Measurements from ENCODE around the gene IMPG2.

The IMPG2 gene

DNA sequence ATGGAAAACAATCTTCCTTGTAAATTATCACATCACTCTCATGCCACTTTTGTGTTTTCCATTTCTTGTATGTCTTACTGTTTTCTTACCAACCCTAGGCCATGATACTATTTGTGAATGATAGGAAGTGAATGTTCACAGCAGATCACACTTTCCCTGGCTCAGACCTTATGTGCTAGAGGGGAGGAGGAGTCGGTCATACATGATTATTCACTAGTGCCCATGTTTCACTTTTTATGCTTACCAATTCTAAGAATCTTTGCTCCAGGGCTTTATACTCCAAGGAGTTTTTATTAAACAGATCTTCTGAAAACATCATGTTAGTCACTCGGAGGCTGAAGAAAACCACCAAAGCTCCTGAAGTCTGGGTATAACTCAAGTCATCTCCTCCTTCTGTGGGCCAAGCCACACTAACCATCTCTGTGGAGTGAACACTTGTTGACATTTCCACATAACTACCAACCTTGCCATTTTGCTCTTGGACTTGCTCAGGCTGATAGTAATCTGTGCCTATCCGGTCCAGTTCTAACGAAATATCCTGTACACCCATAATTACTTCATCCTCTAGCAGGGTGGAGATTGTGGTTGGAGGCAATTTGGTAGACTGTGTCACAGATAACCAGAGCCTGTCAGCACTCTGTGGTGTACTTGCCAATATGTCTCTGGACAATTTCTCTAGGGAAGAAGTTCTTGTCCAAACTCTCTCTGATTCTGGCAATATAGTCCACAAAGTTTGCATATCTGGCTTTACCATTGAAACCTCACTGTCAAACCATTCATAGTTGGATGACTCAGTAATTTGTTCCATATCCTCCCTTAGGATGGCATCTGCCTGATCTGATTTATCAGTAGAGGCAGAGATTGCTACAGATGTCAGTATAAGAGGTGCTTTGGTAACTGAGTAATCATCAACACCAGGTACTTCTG, 76.8 kb downstream of the IMPG2 start:
- in situ Hi-C loops (cut with MboI; ENCODE audit: low sequenced_read_pairs) = no loop called here

- in situ Hi-C loops (cut with MboI; ENCODE audit: low sequenced_read_pairs) = no loop called here
These were observed 79.5 kb downstream of the IMPG2 start for GRCh38 chr3:101240719-101241399.

DNA sequence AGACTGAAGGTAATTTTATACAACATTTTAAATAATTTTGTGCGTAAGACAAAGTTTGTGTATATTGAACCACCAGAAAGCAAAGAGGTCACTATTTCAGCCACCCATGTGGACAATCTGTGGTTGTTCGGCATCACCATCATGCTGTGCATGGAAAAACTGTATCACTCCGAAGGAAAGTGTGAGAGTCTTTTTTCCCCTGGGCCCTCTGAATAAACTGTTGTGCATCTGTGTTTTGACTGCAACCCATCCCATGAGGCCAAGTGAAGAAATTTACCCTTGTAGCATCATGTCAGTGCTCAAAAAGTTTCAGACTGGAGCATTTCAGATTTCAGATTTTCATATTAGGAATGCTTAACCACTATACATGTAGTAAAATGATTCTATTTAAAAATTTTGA, 85.3 kb downstream of the IMPG2 start:
- in situ Hi-C loops (cut with MboI; ENCODE audit: low sequenced_read_pairs) = no loop called here

DNA sequence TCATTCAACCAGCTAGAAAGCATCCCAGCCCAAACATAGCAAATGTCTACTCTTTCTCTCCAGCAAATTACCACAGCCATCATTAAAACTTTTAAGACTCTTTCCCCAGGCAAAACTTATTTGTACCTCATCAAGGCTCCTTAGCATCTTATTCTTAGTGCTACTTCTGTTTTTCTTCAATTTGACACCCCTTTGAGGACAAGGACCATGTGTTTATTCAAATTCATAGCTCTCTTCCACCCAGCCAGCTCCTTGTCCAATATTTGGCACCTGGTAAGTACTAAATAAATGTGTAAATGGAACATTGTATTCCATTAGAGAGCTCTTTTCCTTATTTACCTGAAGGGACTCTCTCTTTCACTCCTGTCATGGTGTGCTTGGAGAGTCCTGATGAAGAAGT, 89.8 kb downstream of the IMPG2 start:
- in situ Hi-C loops (cut with MboI; ENCODE audit: low sequenced_read_pairs) = no loop called here

DNA sequence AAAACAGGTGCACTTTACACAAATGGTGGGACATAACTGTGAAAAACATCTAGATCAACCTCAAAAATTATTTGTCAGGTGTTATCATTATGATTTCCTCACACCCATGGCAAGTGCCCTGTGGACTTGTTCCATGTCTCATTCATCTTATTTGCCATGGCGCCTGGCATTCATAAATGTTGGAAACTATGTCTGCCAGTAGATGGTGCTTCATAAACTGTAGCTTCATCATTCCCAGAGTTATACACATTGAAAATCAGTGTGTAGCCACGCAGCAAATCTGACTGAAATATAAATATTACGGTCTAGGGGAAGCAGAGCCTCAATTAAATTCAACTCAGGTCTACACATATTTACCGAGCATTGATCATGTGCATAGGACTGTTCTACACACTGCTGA, 90.7 kb downstream of the IMPG2 start:
- in situ Hi-C loops (cut with MboI; ENCODE audit: low sequenced_read_pairs) = no loop called here

DNA sequence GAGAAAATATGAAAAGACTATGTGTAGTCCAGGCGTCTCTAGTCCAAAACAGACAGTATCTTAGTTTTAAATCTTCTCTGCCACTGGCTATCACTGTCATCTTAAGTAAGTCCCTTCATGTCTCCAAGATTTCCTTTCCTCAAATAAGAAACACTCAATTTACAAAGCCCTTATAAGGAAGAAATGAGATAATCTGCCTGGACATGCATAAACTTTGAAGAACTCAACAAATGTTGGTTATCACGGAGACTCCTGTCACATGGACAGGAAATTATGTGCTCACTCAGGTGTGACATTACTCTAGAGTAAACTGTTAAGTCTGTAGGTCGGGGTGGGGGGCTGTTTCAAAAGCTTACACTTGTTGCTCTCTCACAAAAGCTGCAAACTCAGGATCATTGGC, 91.9 kb downstream of the IMPG2 start:
- in situ Hi-C loops (cut with MboI; ENCODE audit: low sequenced_read_pairs) = no loop called here

- in situ Hi-C loops (cut with MboI; ENCODE audit: low sequenced_read_pairs) = no loop called here
These were observed 95.6 kb downstream of the IMPG2 start for GRCh38 chr3:101224739-101225138.

- in situ Hi-C loops (cut with MboI; ENCODE audit: low sequenced_read_pairs) = no loop called here
These were observed 97.4 kb downstream of the IMPG2 start for GRCh38 chr3:101223016-101223415.

DNA sequence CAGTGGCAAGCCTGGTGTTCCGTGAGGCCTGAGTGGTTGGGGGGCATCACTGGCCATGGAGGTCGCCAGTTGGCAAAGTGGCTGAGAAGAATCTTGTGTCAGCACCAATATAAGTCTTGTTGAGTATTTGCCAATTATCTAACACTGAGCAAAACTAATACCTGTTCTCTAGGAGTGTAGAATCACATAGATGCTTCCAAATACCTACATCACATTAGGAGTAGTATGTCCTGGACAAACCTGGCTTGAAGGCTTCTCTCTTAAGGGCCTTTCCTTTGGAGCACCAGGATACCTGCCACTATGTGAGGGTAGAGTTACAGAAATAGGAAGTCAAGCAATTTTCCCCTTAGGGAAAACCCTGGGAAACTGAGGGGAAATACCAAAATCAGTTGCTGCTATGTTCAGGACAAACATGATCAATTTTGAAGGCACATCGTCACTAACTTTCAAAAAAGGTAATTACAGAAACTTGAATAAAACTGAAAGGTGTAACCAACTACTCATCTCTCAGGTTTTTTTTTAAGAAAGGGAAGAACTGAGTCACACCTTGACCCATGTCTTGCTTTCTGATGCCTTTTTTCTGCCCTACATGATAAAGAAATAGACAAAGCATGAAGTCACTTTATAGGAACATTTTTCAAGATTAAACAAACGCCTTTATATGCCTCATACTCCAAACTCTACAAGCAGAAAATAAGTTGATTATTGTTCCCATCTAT, 100.4 kb downstream of the IMPG2 start:
- in situ Hi-C loops (cut with MboI; ENCODE audit: low sequenced_read_pairs) = no loop called here

DNA sequence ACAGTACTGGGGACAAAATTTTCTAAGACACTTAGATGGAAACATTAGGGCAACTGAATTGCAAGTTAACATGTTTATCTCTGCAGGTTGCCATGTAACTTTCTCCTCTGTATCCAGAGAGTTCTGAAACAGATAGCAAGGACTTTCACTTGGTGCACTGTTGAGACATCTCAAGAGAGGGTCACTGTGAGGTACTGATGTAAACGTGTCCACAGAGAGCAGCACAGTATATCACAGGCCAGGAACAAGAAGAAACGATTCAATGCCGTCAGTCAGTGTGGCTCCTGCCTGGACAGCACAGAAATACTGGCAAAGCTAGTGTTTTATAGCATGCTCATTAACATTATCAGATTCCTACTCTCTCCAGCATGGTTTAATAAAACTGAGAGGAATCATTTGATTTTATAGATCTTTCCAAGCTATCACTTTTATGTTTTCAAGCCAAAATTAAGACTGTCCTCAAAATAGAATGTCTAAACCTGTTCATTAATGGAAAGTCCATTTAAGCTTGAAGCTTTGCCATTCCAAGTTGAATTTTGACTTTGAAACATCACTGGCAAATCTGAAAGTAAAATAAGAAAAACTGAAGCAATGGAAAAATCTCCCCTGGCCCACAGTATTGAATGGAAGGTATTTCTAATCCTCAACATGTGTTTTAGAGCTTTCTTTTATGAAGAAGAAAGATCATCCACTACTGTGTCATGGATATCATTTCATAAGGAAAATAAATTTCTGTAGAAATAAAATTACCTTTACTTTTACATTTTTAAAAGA, 102.7 kb downstream of the IMPG2 start:
- in situ Hi-C loops (cut with MboI; ENCODE audit: low sequenced_read_pairs) = no loop called here

- in situ Hi-C loops (cut with MboI; ENCODE audit: low sequenced_read_pairs) = no loop called here
These were observed 103.5 kb downstream of the IMPG2 start for GRCh38 chr3:101216710-101217465.

- in situ Hi-C loops (cut with MboI; ENCODE audit: low sequenced_read_pairs) = no loop called here
These were observed 107.6 kb downstream of the IMPG2 start for GRCh38 chr3:101212730-101213129.

DNA sequence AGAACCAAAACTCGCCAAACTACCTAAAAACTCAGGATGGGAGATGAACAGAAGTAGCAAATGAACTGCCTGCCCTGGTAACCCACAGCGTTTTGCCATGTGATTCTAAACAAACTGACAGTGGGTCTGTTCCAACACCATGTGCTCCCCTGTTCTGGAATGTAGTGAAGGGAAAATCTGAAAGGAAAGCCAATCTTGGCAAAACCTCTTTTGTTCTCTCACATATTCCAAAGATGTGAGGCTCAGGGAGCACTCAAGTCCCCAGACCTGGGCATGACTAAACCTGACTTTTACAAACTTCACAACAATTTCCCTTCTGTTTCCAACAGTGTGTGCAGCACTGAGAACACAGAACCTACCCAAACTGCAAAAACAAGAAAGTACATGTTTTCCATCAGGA, 116.1 kb downstream of the IMPG2 start:
- in situ Hi-C loops (cut with MboI; ENCODE audit: low sequenced_read_pairs) = no loop called here

DNA sequence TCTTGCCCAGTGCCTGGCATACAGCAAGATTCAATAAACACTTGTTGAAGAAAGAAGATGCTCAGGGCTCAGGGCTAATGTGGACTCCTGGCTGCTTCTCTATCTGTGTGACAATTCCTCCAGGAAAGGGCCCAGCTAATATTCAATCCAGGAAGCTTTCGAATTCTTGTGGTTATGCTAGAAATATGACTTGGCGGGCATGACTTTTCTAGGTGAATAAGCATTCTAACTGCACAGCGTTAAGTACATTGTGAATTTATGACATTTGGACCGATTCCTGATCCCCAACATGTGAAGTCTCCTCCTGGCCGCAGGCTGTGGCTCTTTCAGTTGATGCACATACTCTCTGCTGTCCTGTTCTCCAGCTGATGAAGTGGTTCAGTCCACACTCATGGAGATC, 117.0 kb downstream of the IMPG2 start:
- in situ Hi-C loops (cut with MboI; ENCODE audit: low sequenced_read_pairs) = no loop called here

DNA sequence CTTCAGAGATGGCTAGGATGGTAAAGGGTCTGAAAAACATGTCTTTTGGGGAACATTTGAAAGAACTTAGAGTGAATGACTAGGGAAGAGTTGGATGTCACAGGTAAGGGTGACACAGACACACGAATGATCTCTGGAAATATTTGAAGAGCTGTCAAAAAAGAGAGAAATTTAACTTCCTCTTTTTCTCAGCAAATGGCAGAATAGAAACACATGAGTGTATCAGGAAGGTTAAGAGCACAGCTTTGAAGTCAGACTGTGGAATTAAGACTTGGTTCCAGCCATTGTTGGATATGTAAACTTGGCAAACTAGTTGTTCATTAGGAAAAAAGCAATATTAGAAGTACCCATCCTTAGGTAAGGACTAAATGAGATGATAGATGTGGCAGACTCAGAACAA, 117.7 kb downstream of the IMPG2 start:
- in situ Hi-C loops (cut with MboI; ENCODE audit: low sequenced_read_pairs) = no loop called here

DNA sequence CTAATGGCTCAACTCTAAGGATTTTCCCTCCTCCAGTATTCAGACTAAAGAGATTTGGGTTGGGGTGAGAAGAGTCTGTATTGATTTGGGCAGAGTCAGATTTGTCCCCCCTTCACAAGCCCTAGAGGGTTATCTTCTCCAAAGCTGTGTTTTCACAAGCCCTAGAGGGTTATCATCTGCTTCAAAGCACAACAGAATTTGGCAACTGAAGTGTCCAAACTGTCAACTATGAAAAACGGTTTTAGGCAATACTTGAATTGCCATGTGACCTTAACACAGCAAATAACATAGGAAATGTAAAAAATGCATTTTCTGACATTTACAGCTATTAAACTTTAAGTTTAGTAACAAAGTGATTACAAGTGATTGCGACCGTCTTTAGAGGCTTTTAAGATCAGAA, 119.9 kb downstream of the IMPG2 start:
- in situ Hi-C loops (cut with MboI; ENCODE audit: low sequenced_read_pairs) = no loop called here

GRCh38 chr3:101195951-101196713, 124.2 kb downstream of the IMPG2 start:
- in situ Hi-C loops (cut with MboI; ENCODE audit: low sequenced_read_pairs) = no loop called here

DNA sequence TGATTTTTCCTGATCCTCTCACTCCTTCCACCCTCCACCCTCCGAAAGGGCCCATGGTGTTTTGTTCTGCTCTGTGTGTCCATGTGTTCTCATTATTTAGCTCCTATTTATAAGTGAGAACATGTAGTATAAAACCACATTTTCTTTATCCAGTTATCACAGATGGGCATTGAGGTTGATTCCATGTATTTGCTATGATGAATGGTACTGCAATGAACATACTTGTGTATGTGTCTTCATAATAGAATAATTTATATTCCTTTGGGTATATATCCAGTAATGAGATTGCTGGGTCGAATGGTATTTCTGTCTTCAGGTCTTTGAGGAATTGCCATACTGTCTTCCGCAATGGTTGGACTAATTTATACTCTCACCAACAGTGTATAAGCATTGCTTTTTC, 126.0 kb downstream of the IMPG2 start:
- in situ Hi-C loops (cut with MboI; ENCODE audit: low sequenced_read_pairs) = no loop called here

- in situ Hi-C loops (cut with MboI; ENCODE audit: low sequenced_read_pairs) = no loop called here
These were observed 126.4 kb downstream of the IMPG2 start for GRCh38 chr3:101193957-101194356.
